Chondrocyte (in vitro differentiated cells): Measurements from ENCODE around the gene IWS1. TPM values are rescaled to one million over a fixed set of nuclear protein-coding genes. Genes with fewer than 3 reads are reported as not detected.

Experiments
- DNase-seq: peaks from one replicate; pipeline ENCODE4 v3.0.0; 2021; ENCODE audit warnings: mixed read lengths, low spot score
- H3K27ac Mint-ChIP-seq: one replicate; pipeline ENCODE4 v1.8.0; 2021; ENCODE audit warnings: mild to moderate bottlenecking, moderate library complexity, mixed read lengths; ENCODE audit not compliant: unreplicated experiment
- H3K27me3 Mint-ChIP-seq: 2 replicates; pipeline ENCODE4 v1.8.0; 2021; ENCODE audit warnings: low read depth, mixed read lengths
- H3K36me3 Mint-ChIP-seq: 2 replicates; pipeline ENCODE4 v1.8.0; 2021; ENCODE audit warnings: low read depth, mixed read lengths
- H3K4me1 Mint-ChIP-seq: 2 replicates; pipeline ENCODE4 v1.8.0; 2021; ENCODE audit warnings: low read depth, mild to moderate bottlenecking, mixed read lengths
- H3K4me3 Mint-ChIP-seq: one replicate; pipeline ENCODE4 v1.8.0; 2021; ENCODE audit warnings: mild to moderate bottlenecking, moderate library complexity, mixed read lengths; ENCODE audit not compliant: unreplicated experiment
- H3K9me3 Mint-ChIP-seq: 2 replicates; pipeline ENCODE4 v1.8.0; 2021; ENCODE audit warnings: low read depth, mixed read lengths
- CTCF ChIP-seq: fragments of 200-600 bp; sonication (generic); IDR thresholded peaks from 2 replicates; pipeline ENCODE4 v1.5.0; 2021; ENCODE audit warnings: antibody characterized with exemption, mild to moderate bottlenecking, moderate library complexity
- total RNA-seq: library from RNA; stranded (reverse); gene quantifications from 3 replicates; pipeline ENCODE4 v1.2.1, GENCODE V29; 2021

The IWS1 gene
- total RNA-seq, 1 donor from 2014 or later, result 37.4 TPM

GRCh38 chr2:127431408-127432023 is 94.8 kb downstream of the IWS1 start:
- no peaks in the 10 kb centered on the region for H3K27me3 Mint-ChIP-seq
- no peak overlapping the region for H3K4me3 Mint-ChIP-seq
- no peaks in the 10 kb centered on the region for H3K4me1 Mint-ChIP-seq
- H3K36me3 Mint-ChIP-seq, result peaks cover 2% of the 10 kb centered on the region
- no peak for TF ChIP-seq CTCF
- no peak overlapping the region for H3K27ac Mint-ChIP-seq
- H3K9me3 Mint-ChIP-seq, result no peaks in the 10 kb centered on the region
- no peak for DNase-seq

Other genes with a start within 250 kb of the IWS1 start
- gene ERCC3, start 232.3 kb downstream of the IWS1 start, total RNA-seq, result 35.2 to 41.8 TPM (median 37.5 TPM) in 3 replicates
- 77.3 to 88.1 TPM (median 79.5 TPM) in 3 replicates for gene MAP3K2, start 138.5 kb downstream of the IWS1 start, total RNA-seq
- 2.6 to 5.3 TPM (median 2.7 TPM) in 3 replicates for gene PROC, start 108.1 kb downstream of the IWS1 start, total RNA-seq
- gene MYO7B, start 9.2 kb upstream of the IWS1 start, total RNA-seq, result 0.02 to 0.31 TPM in 2 of 3 replicates, not detected in the other
- gene GPR17, start 119.7 kb upstream of the IWS1 start, total RNA-seq, result not detected in 3 replicates
- gene LIMS2, start 149.0 kb upstream of the IWS1 start, total RNA-seq, result 75.3 to 173 TPM (median 171 TPM) in 3 replicates
- 5.1 to 7.2 TPM (median 7.1 TPM) in 3 replicates for gene SFT2D3, start 175.0 kb upstream of the IWS1 start, total RNA-seq